Keratinocyte (primary cell): ENCODE data around the gene STON1. TPM values are rescaled to one million over a fixed set of nuclear protein-coding genes. Genes with fewer than 3 reads are reported as not detected.
"Not testable (repeated sequence)": the region's sequence is repeated elsewhere in the genome, so short reads cannot be mapped to it uniquely, and the experiment has no call there.

Experiments
- DNase-seq: peaks from one replicate; pipeline ENCODE4 v3.0.0-alpha.2; 2011; ENCODE audit warnings: low read depth, missing footprints, low spot score
- FAIRE-seq: peaks from 2 replicates; lab custom pipeline; 2011; peaks lifted over from hg19 to GRCh38; lab: Jason Lieb, UNC
- H2AFZ ChIP-seq: 2 replicates; pipeline ENCODE4 v1.6.0; 2012; ENCODE audit warnings: low read length, control low read depth, inconsistent platforms; ENCODE audit not compliant: control insufficient read depth
- H3K27ac ChIP-seq: 2 replicates; pipeline ENCODE4 v1.5.1; 2011; ENCODE audit warnings: low read length; ENCODE audit not compliant: control insufficient read depth, insufficient read depth
- H3K27me3 ChIP-seq: 3 replicates; pipeline ENCODE4 v1.6.0; 2011; ENCODE audit warnings: low read length; ENCODE audit not compliant: control insufficient read depth, insufficient read depth; ENCODE audit errors: extremely low read depth
- H3K36me3 ChIP-seq, 2 experiments: 2 replicates in 1 of 2; 3 replicates in 1 of 2; pipeline ENCODE4 v1.5.1; 2011; ENCODE audit warnings: low read length in 2 of 2, mild to moderate bottlenecking in 1 of 2; ENCODE audit not compliant: control insufficient read depth in 2 of 2, insufficient read depth in 2 of 2; ENCODE audit errors: extremely low read depth in 1 of 2
- H3K4me1 ChIP-seq: 3 replicates; pipeline ENCODE4 v1.5.1; 2011; ENCODE audit warnings: low read length; ENCODE audit not compliant: control insufficient read depth, insufficient read depth; ENCODE audit errors: extremely low read depth
- H3K4me2 ChIP-seq: 3 replicates; pipeline ENCODE4 v1.6.0; 2011; ENCODE audit warnings: low read depth, low read length; ENCODE audit not compliant: control insufficient read depth, insufficient read depth; ENCODE audit errors: extremely low read depth
- H3K4me3 ChIP-seq, 3 experiments: fragments of 200-600 bp in 1 of 3; sonication (generic) in 1 of 3; 2 replicates in 2 of 3; 3 replicates in 1 of 3; pipeline ENCODE4 v1.5.1; 2011 to 2016; ENCODE audit warnings: low read length in 3 of 3, mild to moderate bottlenecking in 3 of 3, control low read depth in 2 of 3, inconsistent platforms in 1 of 3, low read depth in 1 of 3, mixed read lengths in 1 of 3, mixed run types in 1 of 3, moderate library complexity in 1 of 3; ENCODE audit not compliant: control insufficient read depth in 2 of 3, insufficient read depth in 2 of 3; ENCODE audit errors: extremely low read depth in 1 of 3
- H3K79me2 ChIP-seq: 2 replicates; pipeline ENCODE4 v1.6.0; 2012; ENCODE audit warnings: low read length; ENCODE audit not compliant: control insufficient read depth, insufficient read depth
- H3K9ac ChIP-seq: 3 replicates; pipeline ENCODE4 v1.6.0; 2011; ENCODE audit warnings: low read length; ENCODE audit not compliant: control insufficient read depth, insufficient read depth; ENCODE audit errors: extremely low read depth
- H3K9me1 ChIP-seq: 3 replicates; pipeline ENCODE4 v1.6.0; 2011; ENCODE audit warnings: low read length; ENCODE audit not compliant: control insufficient read depth, insufficient read depth; ENCODE audit errors: extremely low read depth
- H3K9me3 ChIP-seq: 2 replicates; pipeline ENCODE4 v1.5.1; 2012; ENCODE audit warnings: low read depth, low read length; ENCODE audit not compliant: control insufficient read depth
- H4K20me1 ChIP-seq: 3 replicates; pipeline ENCODE4 v1.6.0; 2011; ENCODE audit warnings: low read length; ENCODE audit not compliant: control insufficient read depth, insufficient read depth; ENCODE audit errors: extremely low read depth
- CTCF ChIP-seq, 3 experiments: IDR thresholded peaks in 1 of 3; conservative IDR thresholded peaks in 1 of 3; optimal IDR thresholded peaks in 1 of 3; 2 replicates in 2 of 3; 3 replicates in 1 of 3; pipeline versions ENCODE3 to v1.5.1; 2011; ENCODE audit warnings: low read length in 3 of 3, mild to moderate bottlenecking in 3 of 3, moderate library complexity in 2 of 3, control low read depth in 1 of 3, inconsistent platforms in 1 of 3; ENCODE audit not compliant: insufficient read depth in 2 of 3; ENCODE audit errors: extremely low read depth in 1 of 3
- EZH2 ChIP-seq: IDR thresholded peaks from one replicate; pipeline ENCODE4 v1.6.1; 2012; ENCODE audit warnings: inconsistent platforms, mild to moderate bottlenecking, low read length, moderate library complexity
- dilution Hi-C: fragments of 300-500 bp; cut with MboI; formaldehyde crosslinking; loops from one replicate; pipeline ENCODE4 v1.7.0; 2020; ENCODE audit warnings: low sequenced_read_pairs; ENCODE audit not compliant: extremely low pct_ligation_motif_present
- polyA plus RNA-seq, 5 experiments: library from polyadenylated mRNA; depleted of rRNA in 3 of 5; stranded (reverse) in 3 of 5; stranded (forward) in 1 of 5; unstranded in 1 of 5; fragments of >200 nt; gene quantifications; 1 replicate in 1 of 5; 2 replicates in 3 of 5; 3 replicates in 1 of 5; pipeline versions ENCODE4 v1.2.1 to v1.2.3, GENCODE V29; 2011 to 2012; ENCODE audit warnings: missing spikeins in 2 of 5, low read depth in 1 of 5, low replicate concordance in 1 of 5

STON1 gene
- polyA plus RNA-seq, 1 donor (not counting 4 experiments of a cell fraction or from before 2014, with no cell fraction given): 1.2 TPM

GRCh38 chr2:48592067-48592466 is 62.1 kb downstream of the STON1 start:
- TF ChIP-seq EZH2 (no peak), CTCF (optimal IDR thresholded peaks at IDR 0.05 in 1 of 3, IDR thresholded peaks at IDR 0.05 in 1 of 3, conservative IDR thresholded peaks at IDR 0.05 in 1 of 3; ENCODE audit: extremely low read depth in 1 of 3, insufficient read depth in 2 of 3, low read length in 3 of 3) (no peak)
- no peak overlapping the region for H3K4me3 ChIP-seq
- H3K36me3 ChIP-seq: no peaks in the 10 kb centered on the region
- H3K9me1 ChIP-seq: no peaks in the 10 kb centered on the region
- H3K4me2 ChIP-seq: no peak overlapping the region
- H3K4me1 ChIP-seq: no peaks in the 10 kb centered on the region
- dilution Hi-C loops: no loop called here
- no peak overlapping the region for H3K9ac ChIP-seq
- DNase-seq (no peak), FAIRE-seq (no peak)
- no peaks in the 10 kb centered on the region for H3K9me3 ChIP-seq
- H4K20me1 ChIP-seq: no peaks in the 10 kb centered on the region
- no peaks in the 10 kb centered on the region for H3K27me3 ChIP-seq
- no peak overlapping the region for H2AFZ ChIP-seq
- no peak overlapping the region for H3K27ac ChIP-seq
- H3K79me2 ChIP-seq: no peaks in the 10 kb centered on the region

- H3K4me1 ChIP-seq, H3K36me3 ChIP-seq, DNase-seq, dilution Hi-C loops, FAIRE-seq, H4K20me1 ChIP-seq, H3K79me2 ChIP-seq, H2AFZ ChIP-seq, H3K9me1 ChIP-seq, H3K27me3 ChIP-seq, H3K4me2 ChIP-seq, H3K9ac ChIP-seq, H3K9me3 ChIP-seq, H3K27ac ChIP-seq, H3K4me3 ChIP-seq: not testable (repeated sequence)
These were observed 66.8 kb downstream of the STON1 start for GRCh38 chr2:48596751-48597150.

GRCh38 chr2:48597492-48597891 is 67.5 kb downstream of the STON1 start:
- Histone ChIP-seq H4K20me1 (no peaks in the 10 kb centered on the region), H3K27me3 (no peaks in the 10 kb centered on the region), H3K4me3 (no peak overlapping the region), H3K79me2 (no peaks in the 10 kb centered on the region), H3K4me2 (no peak overlapping the region), H3K9me1 (no peaks in the 10 kb centered on the region), H3K4me1 (no peaks in the 10 kb centered on the region), H3K27ac (no peak overlapping the region), H2AFZ (no peak overlapping the region), H3K36me3 (no peaks in the 10 kb centered on the region), H3K9me3 (no peaks in the 10 kb centered on the region), H3K9ac (no peak overlapping the region)
- dilution Hi-C loops: no loop called here
- no peak for DNase-seq
- no peak for FAIRE-seq
- TF ChIP-seq CTCF (optimal IDR thresholded peaks at IDR 0.05 in 1 of 3, IDR thresholded peaks at IDR 0.05 in 1 of 3, conservative IDR thresholded peaks at IDR 0.05 in 1 of 3; ENCODE audit: extremely low read depth in 1 of 3, insufficient read depth in 2 of 3, low read length in 3 of 3) (no peak), EZH2 (no peak)
